ENCODE results near the gene CHTF18.
"Not testable (repeated sequence)": the region's sequence is repeated elsewhere in the genome, so short reads cannot be mapped to it uniquely, and the experiment has no call there.

CHTF18 gene

DNA sequence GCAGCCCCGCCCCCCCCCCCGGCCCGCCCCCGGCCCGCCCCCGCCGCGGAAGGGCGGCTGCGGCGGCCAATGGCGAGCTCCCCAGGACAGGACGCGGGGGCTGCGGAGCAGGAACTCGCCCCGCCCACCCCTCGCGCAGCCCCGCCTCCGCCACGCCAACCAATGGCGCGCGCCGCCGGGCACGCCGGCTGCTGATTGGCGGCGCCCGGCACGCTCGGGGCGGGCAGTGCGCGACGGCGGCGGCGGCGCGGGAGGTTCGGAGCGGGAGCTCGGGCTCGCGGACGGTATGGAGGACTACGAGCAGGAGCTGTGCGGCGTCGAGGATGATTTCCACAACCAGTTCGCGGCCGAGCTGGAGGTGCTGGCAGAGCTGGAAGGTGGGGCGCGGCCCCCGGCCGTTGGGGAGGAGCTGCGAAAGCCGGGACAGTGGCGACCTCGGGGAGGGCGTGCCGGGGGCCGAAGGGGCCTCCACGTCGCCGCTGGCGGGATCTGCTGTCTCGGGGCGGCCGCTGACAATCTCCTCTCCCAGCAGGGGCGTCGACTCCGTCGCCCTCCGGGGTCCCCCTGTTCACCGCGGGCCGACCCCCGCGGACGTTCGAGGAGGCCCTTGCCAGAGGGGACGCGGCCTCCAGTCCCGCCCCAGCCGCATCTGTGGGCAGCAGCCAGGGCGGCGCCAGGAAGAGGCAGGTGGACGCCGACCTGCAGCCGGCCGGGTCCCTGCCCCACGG, at the start of gene CHTF18:
CHTF18 (plus strand) TSS at position 222 of the 728 bp plus-strand sequence; CDS start at position 287, 65 bp downstream.
- DNase-seq (ENCODE audit: low read depth in 2 of 2) = peak; percentile 75 to 77

DNA sequence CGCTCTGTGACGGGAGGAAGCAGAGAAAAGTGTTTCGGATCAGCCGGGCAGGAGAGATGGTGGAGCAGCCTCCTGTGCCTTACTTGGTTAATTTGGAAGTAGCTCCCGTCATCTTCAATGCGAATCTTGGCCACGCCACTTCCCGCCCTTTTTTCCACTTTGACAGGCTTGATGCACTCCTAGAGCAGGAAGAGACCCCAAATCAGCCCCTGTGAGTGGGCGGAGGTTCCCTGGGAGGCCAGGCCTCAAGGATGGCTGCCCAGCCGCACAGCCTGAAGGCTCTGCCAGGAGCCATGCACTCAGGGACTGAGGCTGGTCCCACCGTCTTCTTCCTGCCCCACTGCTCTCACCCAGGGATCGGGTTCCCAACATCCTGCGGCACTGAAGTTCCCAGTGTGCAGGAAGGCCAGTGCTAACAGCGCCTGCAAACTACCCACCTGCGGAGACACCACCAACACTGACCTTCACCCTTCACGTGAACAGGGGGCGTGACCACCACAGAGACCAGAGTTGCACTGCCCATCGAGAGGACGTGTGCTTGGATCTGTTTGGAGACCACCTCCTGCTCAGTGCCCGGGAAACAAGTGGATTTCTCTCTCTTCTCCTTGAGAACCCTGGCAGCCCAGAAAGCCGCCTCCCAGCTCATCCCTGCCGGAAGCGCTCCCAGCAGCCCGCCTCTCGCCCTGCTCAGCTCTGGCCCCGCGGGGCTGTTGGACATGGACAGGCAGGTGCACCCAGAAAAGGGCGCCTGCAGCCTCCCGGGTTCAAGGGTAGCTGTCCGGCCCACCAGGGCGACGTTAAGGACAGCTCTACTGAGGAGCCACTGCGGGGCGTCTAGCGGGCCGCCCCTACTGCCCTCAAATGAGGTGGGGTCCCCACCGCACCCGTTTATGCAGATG, 48.6 kb upstream of the CHTF18 start:
- no peak for DNase-seq (ENCODE audit: low read depth in 2 of 2)

DNA sequence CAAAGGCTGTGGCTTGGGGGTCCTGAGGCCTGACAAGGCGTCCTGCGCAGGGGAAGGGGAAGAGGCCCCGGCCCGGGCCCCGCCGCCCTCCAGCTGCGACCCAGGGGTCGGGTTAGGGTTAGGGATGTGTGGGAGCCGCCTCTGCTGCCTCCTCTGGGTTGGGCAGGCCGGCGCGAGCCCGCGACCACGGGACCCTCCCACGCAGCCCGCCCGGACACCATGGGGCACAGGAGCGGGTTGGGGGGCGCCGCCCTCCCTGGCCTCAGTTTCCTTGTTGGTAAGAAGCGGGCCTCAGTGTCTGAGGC, 48.0 kb upstream of the CHTF18 start:
- no peak for DNase-seq (ENCODE audit: low read depth in 2 of 2)

DNA sequence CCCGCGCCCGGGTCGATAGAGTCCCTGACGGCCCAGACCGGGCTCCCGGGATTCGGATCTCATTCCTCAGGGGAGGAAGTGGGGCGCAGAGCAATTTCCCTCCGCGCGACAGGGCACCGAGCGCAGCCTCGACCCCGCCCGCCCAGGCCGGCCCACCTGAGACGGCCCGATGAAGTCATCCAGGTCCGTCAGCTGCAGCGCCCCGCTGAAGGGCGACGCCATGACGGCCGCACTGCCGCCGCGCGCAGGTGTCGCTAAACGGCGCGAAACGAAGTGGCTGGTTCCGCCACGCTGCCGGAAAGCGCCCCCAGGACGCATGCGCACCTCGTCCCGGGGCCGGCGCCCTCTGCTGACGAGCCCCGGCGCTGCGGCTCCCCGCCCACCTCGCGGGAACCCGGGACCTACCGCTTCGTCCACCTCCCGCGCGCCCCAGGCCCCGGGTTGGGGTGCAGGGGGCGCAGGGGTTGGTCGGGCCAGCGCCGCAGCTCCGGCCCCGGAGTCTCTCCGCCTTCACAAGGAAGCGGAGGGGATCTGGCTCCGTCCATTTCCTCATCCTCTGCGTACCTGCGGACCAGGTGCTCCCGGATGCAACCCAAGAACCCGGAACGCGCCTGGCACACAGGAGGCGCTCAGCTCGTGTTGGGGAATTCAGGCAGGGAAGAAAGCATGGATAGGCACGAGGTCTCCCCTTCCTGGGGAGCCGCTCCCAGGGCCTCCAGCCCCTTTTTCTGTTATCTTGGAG, 47.5 kb upstream of the CHTF18 start, which contains the start of gene CIAO3:
CIAO3 (minus strand) TSS at position 234 of the 742 bp plus-strand sequence; CDS start at position 222, 12 bp downstream.
- peak; percentile 69 to 73 for DNase-seq (ENCODE audit: low read depth in 2 of 2)

DNA sequence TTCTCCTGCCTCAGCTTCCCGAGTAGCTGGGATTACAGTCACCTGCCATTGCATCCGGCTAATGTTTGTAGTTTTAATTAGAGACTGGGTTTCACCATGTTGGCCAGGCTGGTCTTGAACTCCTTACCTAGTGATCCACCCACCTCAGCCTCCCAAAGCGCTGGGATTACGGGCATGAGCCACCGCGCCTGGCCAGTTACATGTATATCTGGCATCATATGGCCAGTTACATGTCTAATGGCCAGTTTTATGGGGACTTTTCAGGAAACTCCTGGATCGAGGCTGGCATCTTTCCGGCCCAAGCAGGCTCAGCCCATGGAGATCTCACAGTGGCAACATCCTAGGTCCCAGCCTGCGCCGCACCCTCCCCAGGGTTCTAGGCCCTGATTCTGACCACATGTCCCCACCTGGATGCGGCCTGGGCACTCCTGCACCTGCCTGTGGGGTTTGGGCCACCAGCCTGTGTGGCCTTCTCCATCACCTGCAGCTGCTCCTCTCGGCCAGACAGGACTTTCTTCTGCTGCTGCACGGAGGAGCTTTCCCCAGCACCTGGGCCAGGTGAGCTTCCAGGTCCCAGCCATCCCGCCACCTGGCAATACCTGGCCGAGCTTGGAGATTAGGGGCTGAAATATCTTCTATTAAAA, 46.3 kb upstream of the CHTF18 start:
- no peak for DNase-seq (ENCODE audit: low read depth in 2 of 2)

DNA sequence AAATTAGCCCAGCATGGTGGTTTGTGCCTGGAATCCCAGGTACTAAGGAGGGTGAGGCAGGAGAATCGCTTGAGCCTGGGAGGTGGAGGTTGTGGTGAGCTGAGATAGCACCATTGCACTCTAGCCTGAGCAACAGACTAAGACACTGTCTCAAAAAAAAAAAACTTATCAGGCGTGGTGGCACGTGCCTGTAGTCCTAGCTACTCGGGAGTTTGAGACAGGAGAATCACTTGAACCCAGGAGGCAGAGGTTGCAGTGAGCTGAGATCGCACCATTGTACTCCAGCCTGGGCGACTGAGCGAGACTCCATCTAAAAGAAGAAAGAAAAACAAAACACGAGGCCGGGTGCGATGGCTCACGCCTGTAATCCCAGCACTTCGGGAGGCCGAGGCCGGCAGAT, 45.5 kb upstream of the CHTF18 start:
- DNase-seq (ENCODE audit: low read depth in 2 of 2) = not testable (repeated sequence)

DNA sequence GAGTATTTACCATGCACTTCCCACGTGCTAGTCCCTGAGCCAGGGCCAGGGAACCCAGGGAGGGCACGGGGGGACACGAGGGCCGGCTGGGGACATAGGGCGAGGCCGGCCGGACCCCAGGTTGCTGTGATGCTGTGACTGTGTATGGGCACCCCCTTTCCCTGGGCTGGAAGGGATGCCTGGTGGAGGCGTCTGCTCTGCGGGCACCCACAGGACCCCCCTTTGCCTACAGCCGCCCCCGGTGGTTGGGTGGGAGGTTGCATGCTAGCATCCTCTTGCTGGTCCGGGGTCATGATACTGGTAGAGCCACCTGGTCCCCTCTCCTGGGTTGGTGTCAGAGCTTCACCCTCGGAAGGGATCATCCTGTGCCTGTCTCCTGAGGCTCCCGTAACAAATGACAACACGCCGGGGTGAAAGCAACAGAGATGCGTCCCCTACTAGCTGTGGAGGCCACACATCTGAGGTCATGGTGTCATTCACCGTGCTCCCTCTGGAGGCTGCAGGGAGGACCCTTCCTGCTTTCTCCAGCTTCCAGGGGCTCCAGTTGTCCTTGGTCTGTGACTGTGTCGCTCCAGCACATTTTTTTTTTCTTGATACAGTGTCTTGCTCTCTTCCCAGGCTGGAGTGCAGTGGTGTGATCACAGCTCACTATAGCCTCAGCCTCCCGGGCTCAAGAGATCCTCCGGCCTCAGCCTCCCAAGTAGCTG, 44.5 kb upstream of the CHTF18 start:
- DNase-seq (ENCODE audit: low read depth in 2 of 2) = no peak

DNA sequence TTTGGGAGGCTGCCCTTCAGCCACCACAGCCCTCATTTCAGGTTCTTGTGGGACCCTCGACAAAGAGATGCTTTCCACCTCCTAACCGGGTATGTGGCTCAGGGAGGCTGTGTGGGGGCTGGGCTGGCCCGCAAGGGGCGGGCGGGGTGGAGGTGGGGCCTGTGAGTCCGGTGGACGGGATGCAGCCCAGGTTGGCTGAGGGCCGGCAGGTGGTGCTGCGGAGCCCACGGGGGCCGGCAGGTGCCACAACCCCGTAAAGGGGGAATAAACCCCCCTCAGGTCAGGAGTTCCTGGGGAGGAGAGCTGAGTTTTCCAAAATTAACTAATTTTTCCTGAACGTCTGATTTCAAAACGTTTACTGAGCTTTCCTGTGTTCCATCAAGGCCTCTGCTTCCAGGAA, 42.7 kb upstream of the CHTF18 start:
- DNase-seq (ENCODE audit: low read depth in 2 of 2) = no peak

DNA sequence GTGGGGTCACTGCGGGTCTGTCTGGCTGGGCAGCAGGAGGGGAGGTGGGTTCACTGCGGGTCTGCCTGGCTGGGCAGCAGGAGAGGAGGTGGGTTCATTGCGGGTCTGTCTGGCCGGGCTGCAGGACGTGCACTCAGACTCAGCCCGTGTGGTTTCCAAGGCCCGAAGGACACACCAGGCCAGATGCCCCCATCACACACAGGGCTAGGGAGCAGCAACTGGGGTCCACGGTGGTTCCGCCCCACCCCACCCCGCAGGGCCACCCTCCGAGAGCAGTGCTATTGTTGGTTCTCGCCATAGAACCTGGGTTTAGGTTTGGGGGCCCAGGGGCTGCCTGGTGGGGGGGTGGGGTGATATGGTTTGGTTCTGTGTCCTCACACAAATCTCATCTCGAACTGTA, 41.8 kb upstream of the CHTF18 start:
- no peak for DNase-seq (ENCODE audit: low read depth in 2 of 2)

DNA sequence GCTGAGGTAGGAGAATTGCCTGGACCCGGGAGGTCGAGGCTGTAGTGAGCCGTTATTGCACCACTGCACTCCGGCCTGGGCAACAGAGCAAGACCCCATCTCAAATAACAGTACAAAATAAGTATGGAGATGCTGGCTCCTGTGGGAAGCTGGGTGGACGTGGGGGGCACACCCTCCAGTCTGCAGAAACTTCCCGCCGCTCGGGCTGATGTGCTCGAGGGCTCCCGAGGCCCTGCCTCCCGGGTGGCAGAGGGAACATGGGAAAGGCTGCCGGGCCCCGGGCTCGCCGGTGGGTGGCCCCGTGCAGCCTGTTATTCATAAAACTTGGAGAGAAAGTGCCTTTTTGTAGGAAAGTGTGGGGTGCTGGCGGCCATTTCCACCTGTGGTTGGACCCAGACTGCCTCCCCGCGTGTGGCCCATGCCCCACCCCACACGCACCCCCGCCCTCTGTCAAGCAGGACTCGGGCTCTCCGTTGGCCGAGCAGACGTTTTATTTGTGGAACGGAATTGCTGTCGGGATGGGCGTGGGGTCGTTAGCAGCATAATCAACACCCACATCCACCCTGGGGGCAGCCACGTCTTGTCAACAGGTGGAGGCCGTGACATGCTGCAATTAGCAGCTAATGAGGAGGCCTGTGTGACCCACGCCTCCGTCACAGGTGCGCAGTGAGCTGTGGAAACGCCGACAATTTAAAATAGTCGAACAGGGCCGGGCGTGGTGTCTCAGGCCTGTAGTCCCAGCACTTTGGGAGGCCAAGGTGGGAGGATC, 40.3 kb upstream of the CHTF18 start:
- no peak for DNase-seq (ENCODE audit: low read depth in 2 of 2)

DNA sequence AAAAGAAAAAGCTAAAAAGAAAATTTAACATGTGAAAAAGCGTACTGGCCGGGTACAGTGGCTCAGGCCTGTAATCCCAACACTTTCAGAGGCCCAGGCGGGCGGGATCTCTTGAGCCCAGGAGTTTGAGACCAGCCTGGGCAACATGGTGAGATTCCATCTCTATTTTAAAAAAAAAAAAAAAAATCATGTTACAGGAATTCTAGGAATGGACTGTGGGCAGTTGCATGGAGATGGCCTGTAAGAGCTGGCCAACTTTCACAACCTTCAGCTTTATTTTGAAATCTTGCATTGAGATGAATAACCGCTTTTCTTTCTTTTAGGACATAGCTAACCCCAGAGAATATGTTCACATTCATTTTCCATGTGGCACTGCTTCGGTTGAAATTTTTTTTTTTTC, 39.4 kb upstream of the CHTF18 start:
- peak; percentile 33 to 42 for DNase-seq (ENCODE audit: low read depth in 2 of 2)

DNA sequence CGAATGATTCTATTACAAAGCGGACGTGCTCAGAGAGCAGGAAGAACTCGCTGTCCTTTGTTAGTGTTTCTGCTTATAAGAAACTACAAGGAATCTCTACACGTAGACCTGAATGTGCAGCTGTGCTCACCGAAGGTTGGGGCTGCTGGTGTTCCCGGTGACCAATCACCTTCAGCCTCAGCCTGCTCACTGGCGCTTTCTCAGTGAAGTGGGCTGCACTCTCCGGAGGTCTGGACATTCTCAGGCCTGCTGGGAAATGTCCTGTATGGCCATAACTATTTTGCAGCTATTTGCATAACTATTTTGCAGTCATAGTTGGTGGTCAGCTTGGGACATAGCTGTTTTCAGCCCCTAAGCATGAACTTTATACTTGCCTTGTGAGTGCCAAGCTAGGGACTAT, 37.9 kb upstream of the CHTF18 start:
- no peak for DNase-seq (ENCODE audit: low read depth in 2 of 2)

DNA sequence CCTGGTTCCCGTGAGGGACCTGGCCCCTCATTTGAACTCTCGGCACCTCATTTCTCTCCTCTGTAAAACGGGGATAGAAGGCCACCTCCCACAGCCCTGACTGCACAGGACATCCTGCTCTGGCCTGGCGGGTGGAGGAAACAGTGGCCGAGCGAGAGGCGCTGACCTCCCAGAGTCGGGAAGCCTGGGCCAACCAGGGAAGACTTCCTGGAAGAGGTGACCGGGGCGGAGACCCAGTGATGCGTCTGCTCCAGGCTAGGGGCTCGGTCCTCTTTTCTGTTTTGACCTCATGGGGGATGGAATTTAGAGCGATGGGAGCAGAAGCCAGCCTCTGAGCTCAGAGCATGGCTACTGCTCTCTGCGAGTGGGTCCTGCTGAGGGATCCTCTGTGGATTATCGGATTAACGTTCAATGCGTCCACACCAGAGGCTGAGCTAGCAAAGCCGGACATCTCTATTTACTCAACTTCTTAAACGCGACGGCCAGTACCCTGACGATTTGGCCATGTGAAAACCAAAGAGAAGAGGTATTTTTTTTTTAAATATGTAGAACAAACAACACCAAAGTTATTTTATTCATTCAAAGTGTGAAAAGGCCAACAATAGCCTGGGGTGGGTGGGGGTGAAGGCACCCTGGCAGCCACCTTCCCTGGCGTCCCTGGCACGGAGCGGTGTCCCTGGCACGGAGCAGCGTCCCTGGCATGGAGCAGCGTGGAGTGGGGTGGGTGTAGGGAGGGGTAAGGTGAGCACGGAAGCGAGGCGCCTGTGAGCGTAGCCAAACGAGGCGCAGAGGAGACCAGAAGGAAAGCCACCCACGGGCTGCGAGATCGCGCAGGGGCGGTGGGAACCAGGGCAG, 37.0 kb upstream of the CHTF18 start:
- no peak for DNase-seq (ENCODE audit: low read depth in 2 of 2)

DNA sequence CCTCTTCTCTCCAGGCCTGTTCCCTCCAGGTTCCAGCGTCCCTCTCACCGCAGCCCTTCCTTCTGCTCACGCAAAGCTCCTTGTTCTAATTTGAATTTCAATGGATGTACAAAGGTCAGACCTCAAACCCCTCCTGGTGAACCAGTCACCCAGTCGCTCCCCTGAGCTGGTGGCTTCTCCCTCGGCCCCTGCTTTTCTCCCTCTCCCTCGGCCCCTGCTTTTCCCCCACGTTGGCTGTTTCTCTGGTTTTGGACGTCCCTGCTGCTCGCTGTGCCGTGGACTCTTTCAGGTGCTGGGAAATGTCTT, 36.5 kb upstream of the CHTF18 start:
- no peak for DNase-seq (ENCODE audit: low read depth in 2 of 2)

DNA sequence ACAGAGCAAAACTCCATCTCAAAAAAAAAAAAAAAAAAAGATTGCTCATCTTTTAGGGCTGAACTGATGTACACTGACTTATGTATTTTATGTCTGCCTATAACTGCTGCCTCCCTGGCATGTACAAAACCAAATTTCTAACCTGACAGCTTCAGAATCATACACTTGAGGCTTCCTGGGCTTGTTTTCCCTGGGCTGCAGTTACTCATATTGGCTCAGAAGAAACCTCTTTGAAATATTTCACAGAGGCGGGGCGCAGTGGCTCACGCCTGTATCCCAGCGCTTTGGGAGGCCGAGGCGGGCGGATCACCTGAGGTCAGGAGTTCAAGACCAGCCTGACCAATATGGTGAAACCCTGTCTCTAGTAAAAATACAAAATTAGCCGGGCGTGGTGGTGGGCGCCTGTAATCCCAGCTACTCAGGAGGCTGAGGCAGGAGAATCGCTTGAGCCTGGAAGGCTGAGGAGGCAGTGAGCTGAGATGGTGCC, 34.3 kb upstream of the CHTF18 start:
- DNase-seq (ENCODE audit: low read depth in 2 of 2) = not testable (repeated sequence)

DNA sequence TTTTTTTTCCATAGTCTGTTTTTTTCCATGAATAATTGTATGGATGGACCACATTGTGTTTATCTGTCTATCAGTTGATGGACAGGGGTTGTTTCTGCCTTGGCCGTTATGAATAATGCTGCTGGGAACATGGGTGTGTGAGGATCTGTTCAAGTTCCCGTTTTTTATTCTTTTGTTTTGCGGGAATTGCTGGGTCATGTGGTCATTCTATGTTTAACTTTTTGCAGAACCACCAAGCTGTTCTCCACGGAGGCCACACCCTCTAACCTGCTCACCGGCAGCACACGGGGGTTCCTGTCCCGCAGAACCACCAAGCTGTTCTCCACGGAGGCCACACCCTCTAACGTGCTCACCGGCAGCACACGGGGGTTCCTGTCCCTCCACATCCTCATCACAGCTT, 33.8 kb upstream of the CHTF18 start:
- no peak for DNase-seq (ENCODE audit: low read depth in 2 of 2)

DNA sequence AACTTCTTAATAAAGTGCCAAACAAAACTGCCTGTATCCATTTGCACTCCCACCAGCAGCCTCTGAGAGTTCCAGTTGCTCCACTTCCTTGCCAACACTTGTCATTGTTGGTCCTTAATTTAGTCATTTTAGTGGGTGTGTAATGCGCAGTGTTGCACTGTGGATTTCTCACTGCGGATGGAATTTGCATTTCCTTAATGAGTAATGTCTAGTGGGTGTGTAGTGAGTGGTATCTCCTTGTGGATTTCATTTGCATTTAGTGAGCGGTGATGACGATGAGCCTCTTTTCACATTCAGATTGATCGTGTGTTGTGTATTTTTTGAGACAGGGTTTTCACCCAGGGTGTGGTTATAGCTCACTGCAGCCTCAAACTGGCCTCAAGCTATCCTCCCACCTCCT, 32.0 kb upstream of the CHTF18 start:
- no peak for DNase-seq (ENCODE audit: low read depth in 2 of 2)

DNA sequence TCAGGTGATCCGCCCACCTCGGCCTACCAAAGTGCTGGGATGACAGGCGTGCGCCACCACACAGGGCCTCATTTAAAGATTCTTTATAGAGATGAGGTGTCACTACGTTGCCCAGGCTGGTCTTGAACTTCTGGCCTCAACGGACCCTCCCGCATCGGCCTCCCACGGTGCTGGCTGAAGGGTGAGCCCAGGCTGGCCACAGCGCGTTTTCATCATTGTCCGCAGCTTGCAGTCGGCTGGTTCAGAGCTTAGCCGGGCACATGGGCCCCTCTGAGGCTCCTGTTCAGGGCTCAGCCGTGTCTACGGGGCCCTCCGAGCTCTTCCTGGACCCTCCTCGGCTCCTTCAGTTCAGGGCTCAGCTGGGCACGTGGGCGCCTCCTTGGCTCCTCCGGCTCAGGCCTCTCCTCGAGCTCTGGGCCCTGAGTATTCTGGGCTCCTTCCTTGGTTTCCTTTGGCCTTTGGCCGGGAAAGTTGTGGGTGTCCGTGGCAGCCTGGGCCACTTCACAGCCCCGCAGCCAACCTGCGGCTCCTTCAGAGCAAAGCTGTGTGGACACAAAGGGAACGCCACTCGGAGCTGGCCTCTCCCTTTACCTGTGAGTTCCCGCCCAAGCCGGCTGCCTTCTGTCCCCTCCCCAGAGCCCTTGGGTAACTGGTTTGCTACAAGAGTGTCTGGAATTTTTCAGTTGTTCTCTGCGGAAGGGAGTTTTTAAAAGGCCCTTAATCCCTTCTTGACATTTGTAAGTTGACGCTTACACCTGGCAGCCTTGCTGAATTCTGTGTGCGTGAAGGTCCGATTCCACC, 29.1 kb upstream of the CHTF18 start:
- no peak for DNase-seq (ENCODE audit: low read depth in 2 of 2)

DNA sequence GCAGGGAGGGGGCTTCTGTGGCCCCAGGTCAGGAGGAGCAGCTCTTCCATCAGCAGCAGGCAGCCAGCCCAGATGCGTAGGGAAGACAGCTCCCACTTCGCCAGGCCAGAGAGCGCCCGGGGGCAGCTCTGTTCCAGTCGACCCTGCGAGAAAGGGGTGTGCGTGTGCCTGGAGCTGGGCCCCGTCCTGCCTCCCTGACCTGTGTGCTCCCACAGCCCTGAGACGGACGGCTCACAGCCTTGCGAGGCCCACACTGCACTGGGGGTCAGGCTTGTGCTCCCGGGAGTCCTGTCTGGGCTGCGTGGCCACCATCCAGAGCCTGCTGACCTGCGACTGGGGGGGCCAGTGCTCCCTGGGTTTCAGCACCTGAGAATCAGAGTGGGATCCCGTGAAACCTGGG, 28.4 kb upstream of the CHTF18 start:
- no peak for DNase-seq (ENCODE audit: low read depth in 2 of 2)
